ENCODE results near the gene PAK1.

Gene PAK1

DNA sequence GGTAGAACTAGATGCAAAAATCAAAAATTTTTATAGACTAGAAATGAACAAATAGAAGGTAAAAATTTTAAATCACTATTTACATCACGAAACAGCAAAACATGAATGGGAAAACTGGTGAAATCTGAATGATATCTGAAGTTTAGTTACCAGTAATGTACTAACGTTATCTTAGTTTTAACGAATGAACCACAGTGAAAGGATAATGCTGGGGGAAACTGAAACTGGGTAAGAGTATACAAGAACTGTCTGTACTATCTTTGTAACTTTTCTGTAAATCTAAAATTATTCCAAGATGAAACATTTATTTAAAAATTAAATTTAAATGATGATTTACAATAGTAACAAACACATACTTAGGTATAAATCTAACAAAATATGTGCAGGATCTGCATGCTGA, 179.9 kb downstream of the PAK1 start:
- FAIRE-seq (peak; percentile 27), DNase-seq (ENCODE audit: insufficient read length) (no peak)
- TF ChIP-seq TAF1 (IDR thresholded peaks at IDR 0.05; ENCODE audit: borderline replicate concordance, low read depth, low read length) (no peak), POLR2A (IDR thresholded peaks at IDR 0.05; ENCODE audit: low read depth, low read length) (no peak), POLR2AphosphoS5 (IDR thresholded peaks at IDR 0.05; ENCODE audit: low read depth, low read length) (no peak)

DNA sequence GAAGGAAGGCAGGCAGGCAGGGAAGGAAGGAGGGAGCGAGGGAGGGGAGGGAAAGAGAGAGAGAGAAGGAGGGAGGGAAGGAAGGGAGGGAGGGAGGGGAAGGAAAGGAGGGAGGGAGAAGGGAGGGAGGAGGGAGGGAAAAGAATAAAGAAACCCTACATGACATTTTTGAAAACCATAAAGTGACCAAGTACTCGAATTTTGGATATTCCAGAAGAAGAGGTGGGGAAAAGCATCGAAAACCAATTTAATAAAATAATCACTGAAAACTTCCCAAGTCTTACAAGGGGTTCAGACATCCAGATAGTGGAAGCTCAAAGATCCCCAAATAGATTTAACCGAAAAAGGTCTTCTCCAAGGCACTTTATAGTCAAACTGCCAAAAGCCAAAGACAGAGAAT, 184.2 kb downstream of the PAK1 start:
- FAIRE-seq, result no peak

DNA sequence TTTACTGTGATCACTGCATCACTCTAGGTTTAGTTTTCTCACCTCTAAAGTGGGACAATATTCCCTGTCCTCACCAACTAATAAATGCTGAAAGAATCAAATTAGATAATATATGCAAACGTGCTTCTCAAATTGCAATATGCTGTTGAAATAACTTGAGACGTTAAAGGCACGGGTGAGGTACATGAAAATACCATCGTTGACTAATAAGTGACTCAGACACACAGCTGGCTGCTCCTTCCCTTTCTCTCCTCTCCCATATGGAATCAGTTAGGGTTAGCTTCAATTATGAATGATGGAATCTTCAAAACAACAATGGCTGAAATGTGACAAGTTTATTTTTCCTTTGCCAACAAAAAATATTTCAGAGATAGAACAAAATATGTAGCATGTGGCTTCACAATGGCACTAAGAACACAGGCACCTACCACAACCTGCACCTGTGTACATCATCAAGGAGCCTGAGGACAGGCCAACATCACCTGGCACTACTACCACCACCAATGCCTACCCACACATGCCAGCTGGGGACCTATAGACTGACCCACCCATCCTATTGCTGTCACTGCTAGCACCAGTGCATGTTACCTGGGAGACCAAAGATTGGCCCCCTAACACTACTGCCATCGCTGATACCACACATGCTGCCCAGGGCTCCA, 186.2 kb downstream of the PAK1 start:
- FAIRE-seq (no peak), DNase-seq (ENCODE audit: insufficient read length) (no peak)
- TF ChIP-seq POLR2A (IDR thresholded peaks at IDR 0.05; ENCODE audit: low read depth, low read length), result no peak
- no peak for TF ChIP-seq TAF1 (IDR thresholded peaks at IDR 0.05; ENCODE audit: borderline replicate concordance, low read depth, low read length)

More for the DNA sequence above, 184.2 kb downstream of the PAK1 start:
- DNase-seq (ENCODE audit: insufficient read length), result no peak
- no peak for TF ChIP-seq TAF1 (IDR thresholded peaks at IDR 0.05; ENCODE audit: borderline replicate concordance, low read depth, low read length)
- no peak for TF ChIP-seq POLR2A (IDR thresholded peaks at IDR 0.05; ENCODE audit: low read depth, low read length)
- no peak for TF ChIP-seq POLR2AphosphoS5 (IDR thresholded peaks at IDR 0.05; ENCODE audit: low read depth, low read length)

- no peak for FAIRE-seq
- no peak for TF ChIP-seq POLR2A (IDR thresholded peaks at IDR 0.05; ENCODE audit: low read depth, low read length)
- DNase-seq (ENCODE audit: insufficient read length), result no peak
These were observed 186.8 kb downstream of the PAK1 start for GRCh38 chr11:77287136-77287535.

DNA sequence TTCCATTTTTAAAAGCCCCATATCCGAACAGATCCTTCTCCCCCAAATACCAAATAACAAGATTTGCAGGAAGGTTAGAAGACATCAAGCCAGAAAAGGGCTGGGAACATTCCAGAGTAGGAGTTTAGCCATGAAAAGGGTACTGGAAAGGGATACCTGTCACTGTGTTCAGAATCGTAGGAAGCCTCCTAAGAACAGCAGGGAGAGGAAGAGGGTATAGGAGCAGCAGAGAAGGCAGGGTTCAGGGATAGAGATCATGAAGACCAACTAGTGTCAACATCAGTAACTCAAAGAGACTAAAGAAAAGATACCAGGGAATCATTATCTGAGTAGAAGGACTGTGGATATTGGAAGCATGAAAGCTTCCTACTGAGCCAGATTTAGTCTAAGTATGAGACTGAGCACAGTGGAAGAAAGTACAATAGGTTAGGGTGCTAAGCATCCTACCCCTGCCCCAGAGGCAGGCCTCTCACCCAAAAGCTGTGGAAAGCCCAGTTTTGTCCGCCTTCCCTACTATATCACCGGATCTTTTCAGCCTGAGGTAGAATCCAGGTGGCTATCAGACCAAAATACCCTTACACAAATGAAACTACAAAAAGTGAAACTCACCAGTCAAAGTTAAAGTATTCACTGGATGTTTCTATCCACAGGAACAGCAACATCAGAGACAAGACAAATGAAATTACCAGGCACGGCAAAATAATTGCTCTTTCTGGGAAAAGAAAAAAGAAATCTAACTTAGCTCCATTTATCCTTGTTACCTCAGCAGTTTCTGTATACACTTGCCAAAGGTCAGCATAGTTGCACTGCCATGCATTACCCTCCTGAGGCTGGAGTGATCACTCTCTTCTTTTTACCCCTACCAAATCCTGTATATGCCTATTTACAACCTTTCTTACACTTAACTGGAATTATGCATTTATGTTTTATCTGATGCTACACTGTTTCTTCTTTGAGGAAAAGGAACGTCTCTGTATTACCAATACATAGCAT, 189.1 kb downstream of the PAK1 start:
- no peak for TF ChIP-seq POLR2AphosphoS5 (IDR thresholded peaks at IDR 0.05; ENCODE audit: low read depth, low read length)
- TF ChIP-seq POLR2A (IDR thresholded peaks at IDR 0.05; ENCODE audit: low read depth, low read length), result no peak
- no peak for TF ChIP-seq TAF1 (IDR thresholded peaks at IDR 0.05; ENCODE audit: borderline replicate concordance, low read depth, low read length)
- DNase-seq (ENCODE audit: insufficient read length) (no peak), FAIRE-seq (no peak)

- DNase-seq (ENCODE audit: insufficient read length) (no peak), FAIRE-seq (no peak)
- TF ChIP-seq POLR2AphosphoS5 (IDR thresholded peaks at IDR 0.05; ENCODE audit: low read depth, low read length) (no peak), TAF1 (IDR thresholded peaks at IDR 0.05; ENCODE audit: borderline replicate concordance, low read depth, low read length) (no peak), POLR2A (IDR thresholded peaks at IDR 0.05; ENCODE audit: low read depth, low read length) (no peak)
These were observed 190.8 kb downstream of the PAK1 start for GRCh38 chr11:77283101-77283500.

GRCh38 chr11:77278595-77279506, 195.0 kb downstream of the PAK1 start:
- no peak for FAIRE-seq
- DNase-seq (ENCODE audit: insufficient read length), result no peak
- TF ChIP-seq POLR2AphosphoS5 (IDR thresholded peaks at IDR 0.05; ENCODE audit: low read depth, low read length) (no peak), TAF1 (IDR thresholded peaks at IDR 0.05; ENCODE audit: borderline replicate concordance, low read depth, low read length) (no peak), POLR2A (IDR thresholded peaks at IDR 0.05; ENCODE audit: low read depth, low read length) (no peak)

GRCh38 chr11:77276271-77276670, 197.6 kb downstream of the PAK1 start:
- no peak for FAIRE-seq
- TF ChIP-seq POLR2A (IDR thresholded peaks at IDR 0.05; ENCODE audit: low read depth, low read length) (no peak), TAF1 (IDR thresholded peaks at IDR 0.05; ENCODE audit: borderline replicate concordance, low read depth, low read length) (no peak), POLR2AphosphoS5 (IDR thresholded peaks at IDR 0.05; ENCODE audit: low read depth, low read length) (no peak)
- no peak for DNase-seq (ENCODE audit: insufficient read length)

Data from GM12892 (cell line).